Measurements from ENCODE around the gene STOX2. TPM values are rescaled to one million over a fixed set of nuclear protein-coding genes. Genes with fewer than 3 reads are reported as not detected.

The STOX2 gene
- total and polyA plus RNA-seq, 9 donors, result 2.2 to 16.4 (median 6.4) TPM

- H3K27me3 ChIP-seq, result no peaks in the 10 kb centered on the region
- no peak for TF ChIP-seq CTCF (IDR thresholded peaks at IDR 0.05)
- TF ChIP-seq POLR2A (IDR thresholded peaks at IDR 0.05), result no peak
- TF ChIP-seq EP300 (IDR thresholded peaks at IDR 0.05), result no peak
- no peak overlapping the region for H3K4me3 ChIP-seq
- no peak overlapping the region for H3K27ac ChIP-seq
- H3K9me3 ChIP-seq, result no peaks in the 10 kb centered on the region
- no peak for DNase-seq
- H3K4me1 ChIP-seq (ENCODE audit: insufficient read depth), result peaks cover 2% of the 10 kb centered on the region
- WGBS, 3 donors, result 87 to 92% (median 88%) methylated on average over 7 of the region's 7 CpGs
- intact Hi-C loops (cut with DNase I), result no loop called here
- no peaks in the 10 kb centered on the region for H3K36me3 ChIP-seq
These were observed 31.5 kb upstream of the STOX2 start for GRCh38 chr4:183873409-183874185.

- DNase-seq, result no peak
- peak overlapping the region in 1 of 2 donors; percentile 77 for H3K27ac ChIP-seq
- H3K4me1 ChIP-seq (ENCODE audit: insufficient read depth), result peaks cover 2% of the 10 kb centered on the region
- no peaks in the 10 kb centered on the region for H3K36me3 ChIP-seq
- TF ChIP-seq EP300 (IDR thresholded peaks at IDR 0.05), result no peak
- TF ChIP-seq CTCF (IDR thresholded peaks at IDR 0.05), result no peak
- no peak for TF ChIP-seq POLR2A (IDR thresholded peaks at IDR 0.05)
- H3K27me3 ChIP-seq, result no peaks in the 10 kb centered on the region
- 77 to 85% (median 83%) methylated on average over 10 of the region's 10 CpGs for WGBS, 3 donors
- intact Hi-C loops (cut with DNase I), result no loop called here
- H3K9me3 ChIP-seq, result no peaks in the 10 kb centered on the region
- H3K4me3 ChIP-seq, result no peak overlapping the region
These were observed 29.8 kb upstream of the STOX2 start for GRCh38 chr4:183875251-183875825.

DNA sequence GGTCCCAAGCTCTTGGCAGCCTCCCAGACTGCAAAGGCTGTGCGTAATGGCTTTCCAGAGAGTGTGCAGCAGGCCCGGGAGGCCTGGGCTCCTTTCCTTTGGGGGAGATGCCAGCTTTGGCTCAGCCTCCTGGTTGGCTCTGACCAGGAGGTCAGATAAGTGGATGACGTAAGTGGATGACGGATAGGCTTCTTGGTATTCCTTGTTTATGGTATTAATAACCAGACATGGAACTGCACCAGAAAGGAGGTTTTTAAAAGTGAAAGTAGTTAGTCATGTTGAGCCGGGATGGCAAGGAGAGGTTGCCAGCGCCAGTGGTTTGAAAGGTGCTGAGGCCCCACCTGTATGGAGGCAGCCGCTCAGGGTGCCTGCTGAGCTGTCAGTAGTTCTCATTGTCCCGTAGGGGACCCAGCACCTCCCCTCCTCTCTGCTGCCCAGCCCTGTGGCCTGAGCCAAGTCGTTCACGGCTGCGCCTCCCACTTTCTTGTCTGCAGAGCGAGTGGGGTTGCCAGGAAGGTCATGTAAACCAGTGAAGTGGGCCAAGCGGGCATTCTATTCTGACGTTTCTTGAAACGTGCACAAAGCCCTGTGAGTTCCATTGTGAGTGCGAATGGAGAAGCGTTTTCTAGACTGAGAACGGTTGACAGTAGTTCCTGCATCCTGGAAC lies 28.7 kb upstream of the STOX2 start:
- DNase-seq, result peak; percentile 83 to 98 (median 95)
- peak overlapping the region; percentile 48 to 77 for H3K27ac ChIP-seq
- H3K27me3 ChIP-seq, result no peaks in the 10 kb centered on the region
- intact Hi-C loops (cut with DNase I), result no loop called here
- no peaks in the 10 kb centered on the region for H3K9me3 ChIP-seq
- H3K4me3 ChIP-seq, result peak overlapping the region; percentile 45
- no peak for TF ChIP-seq EP300 (IDR thresholded peaks at IDR 0.05)
- no peak for TF ChIP-seq CTCF (IDR thresholded peaks at IDR 0.05)
- no peak for TF ChIP-seq POLR2A (IDR thresholded peaks at IDR 0.05)
- no peaks in the 10 kb centered on the region for H3K36me3 ChIP-seq
- peaks cover 2% of the 10 kb centered on the region for H3K4me1 ChIP-seq (ENCODE audit: insufficient read depth)
- WGBS, 3 donors, result 2 to 4% (median 3%) methylated on average over 18 of the region's 18 CpGs

DNA sequence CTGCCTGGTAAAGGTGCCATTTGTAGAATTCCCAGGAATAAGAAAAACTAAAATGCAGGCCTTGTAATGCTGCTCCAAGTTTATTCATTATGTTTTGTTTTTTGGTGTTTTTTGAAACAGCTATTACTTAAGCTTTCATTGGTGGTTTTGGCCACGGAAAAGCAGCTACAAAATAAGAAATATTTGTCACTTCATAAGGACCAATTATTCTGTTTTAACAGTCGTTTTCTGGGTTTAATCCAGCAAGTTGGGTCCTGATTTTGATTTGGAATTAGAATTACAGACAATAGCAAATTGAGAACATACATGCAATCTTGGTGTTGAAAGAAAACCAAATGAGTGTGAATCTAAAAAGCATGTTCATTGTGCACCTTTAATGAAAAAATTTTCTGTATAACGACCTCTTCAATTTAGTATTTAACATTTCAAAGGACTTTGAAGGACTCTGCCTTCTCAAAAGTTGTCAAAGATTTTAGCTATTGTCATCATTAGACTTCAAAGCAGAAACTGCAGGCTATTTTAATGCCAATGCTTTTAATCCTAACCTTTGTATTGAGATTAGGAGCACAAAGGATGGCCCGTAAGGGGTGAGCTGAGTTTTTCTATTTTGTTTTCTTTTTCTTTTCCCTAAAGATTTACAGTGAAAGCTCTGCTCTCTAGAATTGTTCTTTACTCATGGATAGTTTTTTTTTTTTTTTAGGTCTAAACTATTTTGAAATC lies 26.7 kb upstream of the STOX2 start:
- TF ChIP-seq EP300 (IDR thresholded peaks at IDR 0.05) (no peak), POLR2A (IDR thresholded peaks at IDR 0.05) (no peak), CTCF (IDR thresholded peaks at IDR 0.05) (no peak)
- no peak overlapping the region for H3K4me3 ChIP-seq
- no peak overlapping the region for H3K27ac ChIP-seq
- DNase-seq, result no peak
- no peaks in the 10 kb centered on the region for H3K36me3 ChIP-seq
- intact Hi-C loops (cut with DNase I), result no loop called here
- H3K9me3 ChIP-seq, result no peaks in the 10 kb centered on the region
- 89 to 95% (median 91%) methylated on average over 4 of the region's 4 CpGs for whole genome bisulfite sequencing, 3 donors
- H3K27me3 ChIP-seq, result no peaks in the 10 kb centered on the region
- H3K4me1 ChIP-seq (ENCODE audit: insufficient read depth), result peaks cover 2% of the 10 kb centered on the region
